ENCODE results near the gene ZNF778. TPM values are rescaled to one million over a fixed set of nuclear protein-coding genes. Genes with fewer than 3 reads are reported as not detected.
A peak's percentile ranks its signal among the peaks of the same experiment; 100 is the strongest.
"Not testable (repeated sequence)": the region's sequence is repeated elsewhere in the genome, so short reads cannot be mapped to it uniquely, and the experiment has no call there.

The ZNF778 gene
- total RNA-seq, 1 donor from 2014 or later = 5.8 TPM

GRCh38 chr16:89244754-89245153 lies 27.3 kb downstream of the ZNF778 start:
- Mint-ChIP-seq H3K27ac (ENCODE audit: unreplicated experiment) (no peak overlapping the region), H3K4me1 (ENCODE audit: low read depth) (peaks cover 15% of the 10 kb centered on the region), H3K27me3 (ENCODE audit: low read depth) (no peaks in the 10 kb centered on the region), H3K4me3 (ENCODE audit: unreplicated experiment) (no peak overlapping the region), H3K36me3 (ENCODE audit: low read depth) (no peaks in the 10 kb centered on the region), H3K9me3 (ENCODE audit: low read depth) (peaks cover under 1% of the 10 kb centered on the region)
- DNase-seq (ENCODE audit: low spot score) = no peak
- TF ChIP-seq CTCF (IDR thresholded peaks at IDR 0.05) = no peak

- Mint-ChIP-seq H3K4me3 (ENCODE audit: unreplicated experiment) (peak overlapping the region; percentile 68), H3K27ac (ENCODE audit: unreplicated experiment) (no peak overlapping the region), H3K9me3 (ENCODE audit: low read depth) (peaks cover 8% of the 10 kb centered on the region), H3K27me3 (ENCODE audit: low read depth) (no peaks in the 10 kb centered on the region), H3K36me3 (ENCODE audit: low read depth) (peaks cover 3% of the 10 kb centered on the region), H3K4me1 (ENCODE audit: low read depth) (peaks cover 12% of the 10 kb centered on the region)
- DNase-seq (ENCODE audit: low spot score) = no peak
- no peak for TF ChIP-seq CTCF (IDR thresholded peaks at IDR 0.05)
Observed at GRCh38 chr16:89246383-89246902, 28.9 kb downstream of the ZNF778 start.

GRCh38 chr16:89246903-89247733 lies 29.6 kb downstream of the ZNF778 start:
- H3K36me3 Mint-ChIP-seq (ENCODE audit: low read depth) = peaks cover 3% of the 10 kb centered on the region
- peak; percentile 50 for TF ChIP-seq CTCF (IDR thresholded peaks at IDR 0.05)
- peak overlapping the region; percentile 68 for H3K4me3 Mint-ChIP-seq (ENCODE audit: unreplicated experiment)
- peaks cover 8% of the 10 kb centered on the region for H3K9me3 Mint-ChIP-seq (ENCODE audit: low read depth)
- H3K4me1 Mint-ChIP-seq (ENCODE audit: low read depth) = peaks cover 7% of the 10 kb centered on the region
- no peak overlapping the region for H3K27ac Mint-ChIP-seq (ENCODE audit: unreplicated experiment)
- no peaks in the 10 kb centered on the region for H3K27me3 Mint-ChIP-seq (ENCODE audit: low read depth)
- DNase-seq (ENCODE audit: low spot score) = no peak

GRCh38 chr16:89247734-89248075 lies 30.2 kb downstream of the ZNF778 start:
- H3K4me3 Mint-ChIP-seq (ENCODE audit: unreplicated experiment) = peak overlapping the region; percentile 62
- H3K4me1 Mint-ChIP-seq (ENCODE audit: low read depth); H3K36me3 Mint-ChIP-seq (ENCODE audit: low read depth); H3K9me3 Mint-ChIP-seq (ENCODE audit: low read depth); H3K27me3 Mint-ChIP-seq (ENCODE audit: low read depth); DNase-seq (ENCODE audit: low spot score); H3K27ac Mint-ChIP-seq (ENCODE audit: unreplicated experiment): not testable (repeated sequence)

- peaks cover 3% of the 10 kb centered on the region for H3K36me3 Mint-ChIP-seq (ENCODE audit: low read depth)
- peaks cover 7% of the 10 kb centered on the region for H3K4me1 Mint-ChIP-seq (ENCODE audit: low read depth)
- peaks cover 8% of the 10 kb centered on the region for H3K9me3 Mint-ChIP-seq (ENCODE audit: low read depth)
- no peak overlapping the region for H3K27ac Mint-ChIP-seq (ENCODE audit: unreplicated experiment)
- no peak for DNase-seq (ENCODE audit: low spot score)
- peak overlapping the region; percentile 62 for H3K4me3 Mint-ChIP-seq (ENCODE audit: unreplicated experiment)
- no peak for TF ChIP-seq CTCF (IDR thresholded peaks at IDR 0.05)
- no peaks in the 10 kb centered on the region for H3K27me3 Mint-ChIP-seq (ENCODE audit: low read depth)
Observed at GRCh38 chr16:89248196-89248982, 30.9 kb downstream of the ZNF778 start.

Data from chondrocyte (in vitro differentiated cells).